HUES64 (cell line): Measurements from ENCODE around the gene CHIA.

Source experiments
- H3K27ac ChIP-seq: 2 replicates; pipeline ENCODE4 v1.7.0; 2013; ENCODE audit warnings: low read depth, low read length, inconsistent platforms
- H3K27me3 ChIP-seq: 2 replicates; pipeline ENCODE4 v1.6.1; 2013; ENCODE audit warnings: mild to moderate bottlenecking, low read length; ENCODE audit not compliant: insufficient read depth
- H3K36me3 ChIP-seq: 2 replicates; pipeline ENCODE4 v1.6.1; 2013; ENCODE audit warnings: mild to moderate bottlenecking, low read length; ENCODE audit not compliant: insufficient read depth
- H3K4me1 ChIP-seq: 2 replicates; pipeline ENCODE4 v1.6.1; 2013; ENCODE audit warnings: mild to moderate bottlenecking, low read length, moderate library complexity; ENCODE audit not compliant: insufficient read depth
- H3K4me3 ChIP-seq: 2 replicates; pipeline ENCODE4 v1.5.1; 2013; ENCODE audit warnings: mild to moderate bottlenecking, low read length, moderate library complexity
- H3K9ac ChIP-seq: 2 replicates; pipeline ENCODE4 v1.6.1; 2013; ENCODE audit warnings: mild to moderate bottlenecking, low read depth, low read length
- H3K9me3 ChIP-seq: 2 replicates; pipeline ENCODE4 v1.6.1; 2013; ENCODE audit warnings: low read depth, low read length; ENCODE audit not compliant: insufficient read depth
- WGBS: fragments of 150-250, 120-280 bp; methylation state at CpG from one replicate; pipeline ENCODE4 v1.1.7; 2013; ENCODE audit warnings: missing lambda C conversion rate; 5-methylcytosine and 5-hydroxymethylcytosine counted together

The CHIA gene

DNA sequence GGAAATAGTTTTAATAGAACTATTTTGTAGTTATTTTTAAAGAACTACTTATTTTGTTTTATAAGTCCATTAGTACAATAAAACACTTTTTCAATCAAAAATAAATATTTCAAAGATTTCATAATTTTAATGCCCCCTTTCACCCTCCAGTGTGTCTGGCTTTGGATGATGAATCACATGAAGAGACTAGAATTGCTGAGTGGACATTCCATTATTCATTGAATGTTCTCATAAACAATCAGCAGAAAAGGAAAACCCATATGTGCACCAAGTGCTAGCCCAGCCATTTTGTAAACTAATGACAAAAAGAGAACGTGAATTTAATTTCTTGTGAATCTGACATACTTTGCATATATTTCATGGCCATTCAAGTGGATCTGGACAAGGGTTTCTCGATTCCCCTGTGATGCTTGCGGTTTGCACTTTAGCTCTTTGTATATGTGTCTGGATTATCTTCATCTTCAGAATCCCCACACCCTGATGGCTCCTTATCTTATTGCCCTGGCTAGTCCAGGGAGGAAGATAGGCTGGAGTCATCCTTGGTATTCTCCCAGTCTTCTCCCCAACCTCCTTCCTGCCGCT lies 20.7 kb upstream of the CHIA start:
- WGBS: 98% methylated on average over 4 of the region's 4 CpGs
- Histone ChIP-seq H3K27me3 (no peaks in the 10 kb centered on the region), H3K4me3 (no peak overlapping the region), H3K4me1 (peaks cover 10% of the 10 kb centered on the region), H3K9ac (no peak overlapping the region), H3K27ac (no peak overlapping the region), H3K36me3 (no peaks in the 10 kb centered on the region), H3K9me3 (no peaks in the 10 kb centered on the region)

DNA sequence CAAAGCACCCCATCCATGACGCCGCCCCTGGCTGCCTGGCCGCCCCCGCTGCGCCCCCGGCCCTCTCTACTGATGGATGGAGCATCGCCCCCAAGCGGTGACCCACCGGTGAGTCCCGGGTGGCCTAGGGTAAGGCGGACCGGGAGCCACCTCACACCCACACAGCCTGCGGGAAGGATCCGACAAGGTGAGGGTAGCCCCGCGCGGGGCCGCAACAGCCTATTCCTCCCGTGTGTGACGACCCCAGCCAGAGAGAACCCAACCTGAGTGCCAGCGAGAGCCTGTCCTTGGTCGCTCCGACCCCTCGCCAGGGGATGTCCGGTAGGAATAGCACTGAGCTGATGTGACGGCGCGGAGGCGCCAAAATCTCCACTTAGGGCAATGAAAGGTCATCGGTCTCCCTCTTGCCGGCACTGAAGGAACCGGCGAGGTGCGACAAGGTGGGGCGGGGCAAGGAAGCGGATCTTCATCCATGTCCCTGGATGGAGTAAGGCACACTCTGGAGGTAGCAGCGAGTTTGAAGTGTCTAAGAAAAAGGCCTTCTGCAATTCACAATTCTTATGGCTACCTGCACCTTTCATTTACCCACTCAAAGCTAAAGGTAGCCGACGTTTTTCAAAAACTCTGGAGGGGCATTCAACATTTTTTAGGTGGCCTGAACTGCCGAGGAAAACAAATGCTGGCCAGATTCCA lies 19.7 kb upstream of the CHIA start:
- Histone ChIP-seq H3K27me3 (no peaks in the 10 kb centered on the region), H3K9ac (no peak overlapping the region), H3K4me3 (no peak overlapping the region), H3K27ac (no peak overlapping the region; the same call in 1 of the 2 replicates), H3K4me1 (peaks cover 10% of the 10 kb centered on the region), H3K36me3 (no peaks in the 10 kb centered on the region), H3K9me3 (no peaks in the 10 kb centered on the region)
- WGBS: 95% methylated on average over 40 of the region's 40 CpGs

DNA sequence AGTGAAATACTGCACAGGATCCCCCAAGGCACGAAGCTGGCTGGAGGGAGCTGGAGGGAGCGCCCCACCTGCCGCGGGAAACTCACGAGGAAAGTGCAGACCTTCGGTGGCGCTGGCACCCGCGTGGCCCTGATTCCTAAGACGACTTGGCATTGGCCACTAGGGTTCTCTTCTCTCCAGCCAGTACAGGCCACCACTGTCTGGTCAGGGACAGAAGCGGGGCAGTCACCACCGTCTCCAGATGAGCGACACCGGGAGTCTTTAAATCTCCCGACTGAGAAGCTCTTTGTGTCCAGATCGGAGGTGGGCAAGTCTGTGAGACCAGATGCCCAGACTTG lies 19.2 kb upstream of the CHIA start:
- 78% methylated on average over 16 of the region's 16 CpGs for WGBS
- H3K4me3 ChIP-seq: no peak overlapping the region
- peaks cover 10% of the 10 kb centered on the region for H3K4me1 ChIP-seq
- peaks cover 3% of the 10 kb centered on the region; the same call in 1 of the 2 replicates for H3K9me3 ChIP-seq
- no peaks in the 10 kb centered on the region for H3K27me3 ChIP-seq
- H3K36me3 ChIP-seq: no peaks in the 10 kb centered on the region
- H3K9ac ChIP-seq: no peak overlapping the region
- H3K27ac ChIP-seq: peak overlapping the region; percentile 72

DNA sequence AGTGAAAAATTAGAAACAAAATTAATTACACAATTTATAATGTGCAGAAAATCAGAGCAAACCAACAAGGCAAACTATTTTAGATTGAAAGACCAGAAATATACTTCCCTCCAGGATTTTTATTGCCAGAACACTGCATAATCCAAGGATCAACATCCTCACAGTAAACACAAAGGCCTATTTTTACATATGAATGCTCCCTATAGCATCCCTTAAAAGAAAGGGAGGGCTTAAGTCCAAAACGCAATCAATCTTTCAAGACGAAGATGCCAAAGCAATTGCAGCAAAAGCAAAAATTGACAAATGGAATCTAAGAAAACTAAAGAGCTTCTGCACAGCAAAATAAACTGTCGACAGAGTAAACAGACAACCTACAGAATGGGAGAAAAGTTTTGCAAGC lies 18.6 kb upstream of the CHIA start:
- H3K4me3 ChIP-seq: no peak overlapping the region
- peak overlapping the region; percentile 72 for H3K27ac ChIP-seq
- H3K9ac ChIP-seq: no peak overlapping the region
- H3K36me3 ChIP-seq: no peaks in the 10 kb centered on the region
- WGBS: 34% methylated on average over 3 of the region's 3 CpGs
- H3K4me1 ChIP-seq: peaks cover 10% of the 10 kb centered on the region
- H3K9me3 ChIP-seq: peaks cover 8% of the 10 kb centered on the region; the same call in 1 of the 2 replicates
- H3K27me3 ChIP-seq: no peaks in the 10 kb centered on the region

DNA sequence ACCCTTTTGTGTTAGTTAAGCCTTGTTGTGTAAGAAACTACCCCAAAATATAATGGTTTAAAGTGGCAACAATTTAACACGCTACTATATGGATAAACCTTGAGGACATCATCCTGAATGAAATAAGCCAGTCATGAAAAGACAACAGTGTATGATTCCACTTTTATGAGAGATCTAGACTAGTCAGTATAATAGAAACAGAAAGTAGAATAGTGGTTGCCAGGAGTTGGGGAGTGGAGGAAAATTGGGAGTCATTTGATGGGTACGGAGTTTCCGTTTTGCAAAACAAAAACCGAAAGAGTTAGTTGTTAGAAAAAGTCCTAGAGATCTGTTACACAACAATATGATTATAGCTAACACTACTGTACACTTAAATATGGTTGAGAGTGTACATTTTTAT lies 16.0 kb upstream of the CHIA start:
- Histone ChIP-seq H3K9me3 (peaks cover 8% of the 10 kb centered on the region; the same call in 1 of the 2 replicates), H3K36me3 (no peaks in the 10 kb centered on the region), H3K27me3 (no peaks in the 10 kb centered on the region), H3K4me1 (peaks cover 10% of the 10 kb centered on the region), H3K4me3 (no peak overlapping the region), H3K9ac (no peak overlapping the region), H3K27ac (no peak overlapping the region)
- WGBS: 97% methylated on average over 4 of the region's 4 CpGs

DNA sequence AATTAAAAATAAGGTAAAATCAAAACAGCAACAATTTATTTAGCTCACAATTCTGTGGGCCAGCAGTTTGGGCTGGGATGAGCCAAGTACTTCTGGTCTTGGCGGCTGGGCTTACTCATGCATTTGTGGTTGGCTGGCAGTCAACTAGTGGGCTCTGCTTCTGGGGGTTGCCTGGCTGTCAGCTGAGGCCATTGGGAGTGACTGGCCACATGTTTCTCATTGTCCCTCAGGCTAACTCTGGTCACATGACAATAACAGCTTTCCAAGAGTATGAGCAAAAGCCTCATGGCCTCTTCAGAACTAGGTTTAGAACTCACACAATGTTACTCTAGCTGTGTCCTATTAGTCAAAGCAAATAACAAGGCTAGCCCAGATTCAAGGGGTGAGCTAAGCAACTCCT lies 15.6 kb upstream of the CHIA start:
- Histone ChIP-seq H3K27ac (no peak overlapping the region), H3K4me3 (no peak overlapping the region), H3K9me3 (peaks cover 8% of the 10 kb centered on the region; the same call in 1 of the 2 replicates)

DNA sequence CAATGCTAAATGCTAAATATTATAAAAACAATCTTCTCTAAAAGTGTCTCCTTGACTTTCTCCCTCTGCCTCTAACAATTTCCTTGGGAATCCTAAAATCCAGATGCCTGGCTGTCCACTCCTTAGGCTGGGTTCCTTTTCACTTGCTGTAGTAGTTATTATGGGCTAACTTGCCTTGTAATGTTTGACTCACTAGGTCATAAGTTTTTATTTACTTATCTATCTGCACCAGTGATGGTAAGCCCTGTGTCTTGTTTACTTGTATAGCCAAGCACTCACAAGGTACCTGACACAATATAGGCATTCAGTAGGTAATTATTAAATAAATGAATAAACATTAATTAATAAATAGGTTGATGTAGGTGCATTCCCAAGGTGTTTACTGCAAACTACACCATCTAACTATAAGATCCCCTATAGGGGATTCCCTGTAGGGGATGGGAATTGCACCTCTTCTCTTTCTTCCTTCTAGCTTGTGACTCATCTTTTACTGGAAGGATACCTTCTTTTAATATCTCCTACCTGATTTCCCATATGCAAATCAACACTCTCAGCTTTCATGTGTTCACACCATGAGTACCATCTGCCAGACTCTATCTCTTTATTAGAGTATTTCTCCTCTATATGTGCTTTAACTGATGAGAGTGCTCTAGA lies 14.7 kb upstream of the CHIA start:
- no peak overlapping the region for H3K27ac ChIP-seq

More for the DNA sequence above, 15.6 kb upstream of the CHIA start:
- H3K4me1 ChIP-seq: peaks cover 10% of the 10 kb centered on the region
- no peaks in the 10 kb centered on the region for H3K36me3 ChIP-seq
- no peaks in the 10 kb centered on the region for H3K27me3 ChIP-seq
- H3K9ac ChIP-seq: no peak overlapping the region
- 82% methylated on average over 1 of the region's 1 CpG for WGBS

DNA sequence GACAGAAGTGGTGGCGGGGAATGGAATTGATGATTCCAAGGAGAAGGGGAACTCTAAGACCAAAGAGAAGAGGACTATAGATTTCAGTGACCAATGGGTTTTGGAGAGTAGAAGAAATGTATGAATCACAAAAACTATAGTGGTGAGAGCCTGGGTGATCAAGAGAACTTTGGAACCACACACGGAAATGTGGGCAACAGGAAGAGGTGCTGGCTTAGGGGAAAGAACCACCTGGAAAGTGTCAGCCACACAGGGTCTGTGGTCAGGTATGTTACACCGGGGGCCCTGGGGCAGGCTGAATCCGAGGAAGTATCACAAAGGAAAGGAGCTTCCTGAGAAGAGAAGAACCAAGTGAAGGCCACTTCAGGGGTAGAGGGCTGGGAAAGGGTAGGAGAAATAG lies 11.5 kb upstream of the CHIA start:
- Histone ChIP-seq H3K27ac (no peak overlapping the region), H3K4me1 (no peaks in the 10 kb centered on the region), H3K27me3 (no peaks in the 10 kb centered on the region), H3K36me3 (no peaks in the 10 kb centered on the region), H3K9me3 (peaks cover 8% of the 10 kb centered on the region; the same call in 1 of the 2 replicates), H3K4me3 (no peak overlapping the region), H3K9ac (no peak overlapping the region)
- 92% methylated on average over 4 of the region's 4 CpGs for WGBS

More for the DNA sequence above, 14.7 kb upstream of the CHIA start:
- Histone ChIP-seq H3K4me3 (no peak overlapping the region), H3K27me3 (no peaks in the 10 kb centered on the region), H3K9ac (no peak overlapping the region), H3K36me3 (no peaks in the 10 kb centered on the region), H3K4me1 (peaks cover 10% of the 10 kb centered on the region), H3K9me3 (peaks cover 8% of the 10 kb centered on the region; the same call in 1 of the 2 replicates)

DNA sequence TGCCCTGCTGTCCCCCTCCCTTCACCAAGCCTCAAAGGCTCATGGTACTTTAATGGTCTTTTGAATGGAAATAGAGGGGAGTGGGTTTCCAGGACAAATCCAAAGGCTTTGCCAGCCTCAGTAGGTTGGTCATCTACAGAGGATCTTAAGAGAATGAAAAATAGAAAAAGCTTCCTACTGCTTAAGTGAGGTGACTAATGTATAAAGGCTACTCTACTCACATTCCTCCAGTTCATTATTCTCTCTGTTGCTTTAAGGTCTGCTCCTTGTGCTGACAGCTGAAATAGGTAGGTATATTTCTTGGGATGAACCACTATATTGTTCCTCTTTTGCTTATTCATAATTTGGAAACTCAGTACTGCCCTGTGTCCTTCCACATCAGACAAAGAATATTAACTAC lies 10.4 kb upstream of the CHIA start:
- H3K27me3 ChIP-seq: no peaks in the 10 kb centered on the region
- H3K4me1 ChIP-seq: no peaks in the 10 kb centered on the region
- no peak overlapping the region for H3K27ac ChIP-seq
- H3K36me3 ChIP-seq: no peaks in the 10 kb centered on the region
- H3K4me3 ChIP-seq: no peak overlapping the region
- H3K9ac ChIP-seq: no peak overlapping the region
- peaks cover 8% of the 10 kb centered on the region; the same call in 1 of the 2 replicates for H3K9me3 ChIP-seq

DNA sequence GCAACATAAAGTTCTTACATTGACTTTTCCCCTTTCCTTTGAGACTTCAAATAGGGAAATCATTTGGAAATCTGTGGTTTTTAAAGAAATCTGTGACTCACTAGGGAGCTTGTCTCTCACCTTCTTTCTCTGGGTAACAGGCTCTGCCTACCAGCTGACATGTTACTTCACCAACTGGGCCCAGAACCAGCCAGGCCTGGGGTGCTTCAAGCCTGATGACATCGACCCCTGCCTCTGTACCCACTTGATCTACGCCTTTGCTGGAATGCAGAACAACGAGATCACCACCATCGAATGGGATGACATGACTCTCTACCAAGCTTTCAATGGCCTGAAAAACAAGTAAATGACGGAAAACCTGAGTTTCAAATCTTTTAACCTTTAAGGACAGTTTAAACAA lies 9.2 kb upstream of the CHIA start:
- WGBS: 93% methylated on average over 5 of the region's 5 CpGs
- Histone ChIP-seq H3K9me3 (peaks cover 5% of the 10 kb centered on the region; the same call in 1 of the 2 replicates), H3K4me3 (no peak overlapping the region), H3K36me3 (no peaks in the 10 kb centered on the region), H3K4me1 (no peaks in the 10 kb centered on the region), H3K9ac (no peak overlapping the region), H3K27ac (no peak overlapping the region), H3K27me3 (no peaks in the 10 kb centered on the region)

DNA sequence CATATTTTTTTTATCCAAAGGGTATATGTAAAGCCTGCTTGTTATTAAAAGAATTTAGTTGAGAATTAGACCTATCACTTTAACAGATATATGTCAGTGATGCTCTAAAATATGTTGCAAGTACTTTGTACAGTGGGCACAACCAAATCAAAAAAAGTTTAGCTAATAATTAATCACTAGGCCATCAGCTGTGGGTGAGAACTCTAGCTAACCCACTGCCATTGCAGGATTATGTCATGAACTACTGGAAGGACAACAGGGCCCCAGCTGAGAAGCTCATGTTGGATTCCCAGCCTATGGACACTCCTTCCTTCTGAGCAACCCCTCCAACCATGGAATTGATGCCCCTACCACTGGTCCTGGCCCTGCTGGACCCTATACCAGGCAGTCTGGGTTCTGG lies 6.8 kb upstream of the CHIA start:
- Histone ChIP-seq H3K9ac (no peak overlapping the region), H3K36me3 (no peaks in the 10 kb centered on the region), H3K4me3 (no peak overlapping the region), H3K4me1 (no peaks in the 10 kb centered on the region), H3K27ac (no peak overlapping the region), H3K9me3 (no peaks in the 10 kb centered on the region), H3K27me3 (no peaks in the 10 kb centered on the region)
